GM12864 (cell line): ENCODE results near the gene DARS1.

Experiments
- DNase-seq: peaks from one replicate; pipeline ENCODE4 v3.0.0-alpha.2; 2011; ENCODE audit warnings: low read depth
- H3K4me3 ChIP-seq: 2 replicates; pipeline ENCODE4 v1.5.1; 2011; ENCODE audit warnings: mild to moderate bottlenecking, low read depth, low read length, control low read depth
- TF ChIP-seq, protein P1 (sequence below): IDR thresholded peaks from 2 replicates; pipeline ENCODE4 v1.5.1; 2011; ENCODE audit warnings: low read depth, mild to moderate bottlenecking, moderate library complexity, low read length, control low read depth, inconsistent platforms; ENCODE audit errors: missing control alignments

DARS1 gene

DNA sequence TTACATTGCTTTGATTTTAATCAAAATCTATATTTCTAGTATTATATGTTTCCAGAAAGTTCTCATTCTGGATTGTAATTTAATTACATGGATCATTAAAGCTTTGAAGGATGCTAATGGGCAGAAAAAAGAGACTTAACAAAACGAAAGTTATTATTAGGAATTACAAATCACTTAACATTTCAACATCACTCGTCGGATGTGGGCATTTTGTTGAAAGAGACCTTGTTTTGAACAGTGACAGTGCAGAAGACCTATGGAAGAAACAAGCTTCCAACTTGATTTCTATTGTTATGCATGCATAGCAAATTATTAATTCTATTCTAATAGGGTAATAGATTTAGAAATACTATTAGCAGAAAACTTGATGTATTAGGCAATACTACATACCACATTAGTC is 31.4 kb upstream of the DARS1 start:
- TF ChIP-seq, protein P1, sequence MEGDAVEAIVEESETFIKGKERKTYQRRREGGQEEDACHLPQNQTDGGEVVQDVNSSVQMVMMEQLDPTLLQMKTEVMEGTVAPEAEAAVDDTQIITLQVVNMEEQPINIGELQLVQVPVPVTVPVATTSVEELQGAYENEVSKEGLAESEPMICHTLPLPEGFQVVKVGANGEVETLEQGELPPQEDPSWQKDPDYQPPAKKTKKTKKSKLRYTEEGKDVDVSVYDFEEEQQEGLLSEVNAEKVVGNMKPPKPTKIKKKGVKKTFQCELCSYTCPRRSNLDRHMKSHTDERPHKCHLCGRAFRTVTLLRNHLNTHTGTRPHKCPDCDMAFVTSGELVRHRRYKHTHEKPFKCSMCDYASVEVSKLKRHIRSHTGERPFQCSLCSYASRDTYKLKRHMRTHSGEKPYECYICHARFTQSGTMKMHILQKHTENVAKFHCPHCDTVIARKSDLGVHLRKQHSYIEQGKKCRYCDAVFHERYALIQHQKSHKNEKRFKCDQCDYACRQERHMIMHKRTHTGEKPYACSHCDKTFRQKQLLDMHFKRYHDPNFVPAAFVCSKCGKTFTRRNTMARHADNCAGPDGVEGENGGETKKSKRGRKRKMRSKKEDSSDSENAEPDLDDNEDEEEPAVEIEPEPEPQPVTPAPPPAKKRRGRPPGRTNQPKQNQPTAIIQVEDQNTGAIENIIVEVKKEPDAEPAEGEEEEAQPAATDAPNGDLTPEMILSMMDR: no peak
- no peak for DNase-seq

GRCh38 chr2:136016427-136016826 is 31.0 kb upstream of the DARS1 start:
- TF ChIP-seq, protein P1: no peak
- H3K4me3 ChIP-seq: no peak overlapping the region
- no peak for DNase-seq

More for the DNA sequence above, 31.4 kb upstream of the DARS1 start:
- no peak overlapping the region for H3K4me3 ChIP-seq

GRCh38 chr2:136015699-136016098 is 30.3 kb upstream of the DARS1 start:
- DNase-seq: no peak
- H3K4me3 ChIP-seq: no peak overlapping the region
- TF ChIP-seq, protein P1: no peak

GRCh38 chr2:136014411-136014810 is 29.0 kb upstream of the DARS1 start:
- DNase-seq: no peak
- TF ChIP-seq, protein P1: no peak
- no peak overlapping the region for H3K4me3 ChIP-seq

GRCh38 chr2:136013955-136014354 is 28.5 kb upstream of the DARS1 start:
- no peak overlapping the region for H3K4me3 ChIP-seq
- TF ChIP-seq, protein P1: no peak
- no peak for DNase-seq

DNA sequence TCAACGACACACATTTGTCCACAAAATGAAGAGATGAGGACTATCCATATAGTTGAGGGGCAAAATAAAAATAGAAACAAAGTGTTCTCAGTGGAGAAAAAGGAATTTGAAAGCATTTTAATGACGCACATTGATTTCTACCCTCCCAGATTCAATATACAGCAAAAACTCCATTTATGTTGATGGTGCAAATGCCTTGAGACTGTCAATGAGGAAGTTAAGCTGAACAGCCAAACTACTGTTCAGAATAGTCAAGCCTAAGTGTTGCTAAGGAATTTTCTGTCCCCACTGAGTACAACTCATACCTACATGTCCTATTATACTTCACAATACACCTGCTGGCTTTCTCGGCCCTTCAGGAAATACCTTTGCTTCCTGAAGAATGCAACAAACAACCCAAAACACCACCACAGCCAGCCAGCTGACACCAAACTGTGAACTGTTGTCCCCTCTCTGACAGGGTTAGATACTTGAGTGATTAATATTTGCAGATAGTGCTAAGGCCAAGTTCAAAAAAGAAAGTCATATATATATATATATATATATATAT is 27.8 kb upstream of the DARS1 start:
- TF ChIP-seq, protein P1: no peak
- no peak overlapping the region for H3K4me3 ChIP-seq
- no peak for DNase-seq

DNA sequence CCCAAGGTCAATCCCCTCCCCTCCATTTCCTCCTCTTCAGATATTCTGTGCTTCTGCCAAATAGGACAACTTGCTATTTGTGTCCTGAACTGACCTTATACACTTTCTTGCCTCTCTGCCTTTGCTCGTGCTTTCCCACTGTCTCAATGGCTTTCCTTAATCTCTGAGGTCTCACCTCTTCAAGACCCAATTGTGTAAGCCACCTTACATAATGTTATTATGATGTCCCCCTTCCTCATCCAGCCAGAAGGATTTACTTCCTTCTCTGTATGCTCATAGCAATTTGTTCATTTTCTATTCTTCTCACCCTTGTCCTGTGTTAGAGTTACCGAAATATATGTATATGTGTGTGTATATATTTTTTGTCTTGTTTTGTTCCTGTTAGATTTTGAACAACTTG is 26.9 kb upstream of the DARS1 start:
- no peak overlapping the region for H3K4me3 ChIP-seq
- DNase-seq: no peak
- TF ChIP-seq, protein P1: no peak
